H9 (cell line): ENCODE results near the gene INVS. TPM values are rescaled to one million over a fixed set of nuclear protein-coding genes. Genes with fewer than 3 reads are reported as not detected.

Experiments used
- DNase-seq: peaks from one replicate; pipeline ENCODE4 v3.0.0-alpha.2; 2017
- H2AFZ ChIP-seq: one replicate; pipeline ENCODE4 v1.6.1; 2013; ENCODE audit warnings: mild to moderate bottlenecking, low read length, control low read depth, moderate library complexity
- H2AK5ac ChIP-seq: 2 replicates; pipeline ENCODE4 v1.6.1; 2013; ENCODE audit warnings: low read length, control low read depth, mixed read lengths; ENCODE audit not compliant: insufficient read length
- H2BK120ac ChIP-seq: one replicate; pipeline ENCODE4 v1.6.1; 2013; ENCODE audit warnings: low read depth, mild to moderate bottlenecking, low read length, control low read depth, inconsistent platforms; ENCODE audit not compliant: poor library complexity, severe bottlenecking
- H2BK12ac ChIP-seq: 2 replicates; pipeline ENCODE4 v1.6.1; 2013; ENCODE audit warnings: low read length, control low read depth, mixed read lengths, low read depth; ENCODE audit not compliant: insufficient read length
- H2BK15ac ChIP-seq: 2 replicates; pipeline ENCODE4 v1.6.1; 2013; ENCODE audit warnings: low read depth, low read length, control low read depth
- H2BK20ac ChIP-seq: one replicate; pipeline ENCODE4 v1.6.1; 2013; ENCODE audit warnings: low read depth, mild to moderate bottlenecking, low read length, control low read depth, inconsistent platforms; ENCODE audit not compliant: poor library complexity, severe bottlenecking
- H2BK5ac ChIP-seq: 2 replicates; pipeline ENCODE4 v1.6.1; 2013; ENCODE audit warnings: low read length, control low read depth, mixed read lengths; ENCODE audit not compliant: insufficient read length
- H3K14ac ChIP-seq: 2 replicates; pipeline ENCODE4 v1.6.1; 2013; ENCODE audit warnings: low read length, control low read depth; ENCODE audit not compliant: insufficient read depth
- H3K18ac ChIP-seq: 2 replicates; pipeline ENCODE4 v1.6.1; 2013; ENCODE audit warnings: low read depth, mild to moderate bottlenecking, mixed read lengths, low read length, control low read depth; ENCODE audit not compliant: insufficient read length
- H3K23ac ChIP-seq: 2 replicates; pipeline ENCODE4 v1.6.1; 2013; ENCODE audit warnings: low read length, control low read depth, mixed read lengths, low read depth; ENCODE audit not compliant: insufficient read length
- H3K23me2 ChIP-seq: 2 replicates; pipeline ENCODE4 v1.6.1; 2013; ENCODE audit warnings: low read depth, mild to moderate bottlenecking, mixed read lengths, low read length, control low read depth; ENCODE audit not compliant: insufficient read length, poor library complexity, severe bottlenecking
- H3K27ac ChIP-seq: 2 replicates; pipeline ENCODE4 v1.5.1; 2013; ENCODE audit warnings: low read length, control low read depth, mixed read lengths, low read depth; ENCODE audit not compliant: insufficient read length
- H3K27me3 ChIP-seq: 2 replicates; pipeline ENCODE4 v1.6.1; 2013; ENCODE audit warnings: low read length, control low read depth, inconsistent platforms; ENCODE audit not compliant: insufficient read depth
- H3K4ac ChIP-seq: 2 replicates; pipeline ENCODE4 v1.6.1; 2013; ENCODE audit warnings: low read depth, mild to moderate bottlenecking, control low read depth, inconsistent platforms, low read length, moderate library complexity
- H3K4me1 ChIP-seq: 2 replicates; pipeline ENCODE4 v1.6.1; 2013; ENCODE audit warnings: low read length, control low read depth, inconsistent platforms; ENCODE audit not compliant: insufficient read depth
- H3K4me2 ChIP-seq: 2 replicates; pipeline ENCODE4 v1.6.1; 2013; ENCODE audit warnings: low read length, control low read depth, mixed read lengths; ENCODE audit not compliant: insufficient read length, insufficient read depth
- H3K56ac ChIP-seq: 2 replicates; pipeline ENCODE4 v1.6.1; 2013; ENCODE audit warnings: low read depth, mild to moderate bottlenecking, mixed read lengths, low read length, control low read depth; ENCODE audit not compliant: insufficient read length
- H3K79me1 ChIP-seq: 2 replicates; pipeline ENCODE4 v1.6.1; 2013; ENCODE audit warnings: low read depth, mild to moderate bottlenecking, moderate library complexity, low read length, control low read depth, inconsistent platforms; ENCODE audit not compliant: insufficient read depth, poor library complexity, severe bottlenecking
- H3K79me2 ChIP-seq: 2 replicates; pipeline ENCODE4 v1.6.1; 2013; ENCODE audit warnings: low read length, control low read depth, inconsistent platforms; ENCODE audit not compliant: insufficient read depth
- H3K9ac ChIP-seq: 2 replicates; pipeline ENCODE4 v1.6.1; 2013; ENCODE audit warnings: low read length, control low read depth, mixed read lengths; ENCODE audit not compliant: insufficient read length; ENCODE audit errors: extremely low read depth
- H3K9me3 ChIP-seq: one replicate; pipeline ENCODE4 v1.6.1; 2013; ENCODE audit warnings: low read depth, low read length, inconsistent platforms; ENCODE audit not compliant: control insufficient read depth
- H3T11ph ChIP-seq: one replicate; pipeline ENCODE4 v1.6.1; 2013; ENCODE audit warnings: mild to moderate bottlenecking, low read length, control low read depth, inconsistent platforms
- H4K20me1 ChIP-seq: one replicate; pipeline ENCODE4 v1.6.1; 2013; ENCODE audit not compliant: control insufficient read depth, insufficient read length, insufficient read depth
- H4K5ac ChIP-seq: 2 replicates; pipeline ENCODE4 v1.6.1; 2013; ENCODE audit warnings: low read depth, mild to moderate bottlenecking, mixed read lengths, low read length, control low read depth; ENCODE audit not compliant: insufficient read length
- H4K8ac ChIP-seq: replicated peaks from 2 replicates; pipeline ENCODE4 v1.6.1; 2013; ENCODE audit warnings: low read length, control low read depth, mixed read lengths, low read depth; ENCODE audit not compliant: insufficient read length
- H4K91ac ChIP-seq: 2 replicates; pipeline ENCODE4 v1.6.1; 2013; ENCODE audit warnings: low read depth, mild to moderate bottlenecking, moderate library complexity, mixed read lengths, low read length, control low read depth; ENCODE audit not compliant: insufficient read length
- H3K27ac Mint-ChIP-seq, 3 experiments: 2 replicates in 2 of 3; 3 replicates in 1 of 3; pipeline ENCODE4 v1.8.0; 2020 to 2021; ENCODE audit warnings: mixed read lengths in 3 of 3, mild to moderate bottlenecking in 1 of 3, moderate library complexity in 1 of 3
- H3K27me3 Mint-ChIP-seq: 2 replicates; pipeline ENCODE4 v1.8.0; 2021; ENCODE audit warnings: low read depth, mild to moderate bottlenecking, moderate library complexity, mixed read lengths
- H3K36me3 Mint-ChIP-seq, 3 experiments: 2 replicates in 2 of 3; 3 replicates in 1 of 3; pipeline ENCODE4 v1.8.0; 2020 to 2021; ENCODE audit warnings: low read depth in 3 of 3, mixed read lengths in 3 of 3; ENCODE audit not compliant: insufficient read depth in 1 of 3
- H3K4me1 Mint-ChIP-seq, 2 experiments: 2 replicates each; pipeline ENCODE4 v1.8.0; 2020; ENCODE audit warnings: mixed read lengths in 2 of 2
- H3K4me3 Mint-ChIP-seq, 2 experiments: 2 replicates in 1 of 2; 3 replicates in 1 of 2; pipeline ENCODE4 v1.8.0; 2020 to 2021; ENCODE audit warnings: mild to moderate bottlenecking in 2 of 2, mixed read lengths in 2 of 2, moderate library complexity in 1 of 2
- H3K9me3 Mint-ChIP-seq, 2 experiments: 2 replicates in 1 of 2; 3 replicates in 1 of 2; pipeline ENCODE4 v1.8.0; 2020; ENCODE audit warnings: mild to moderate bottlenecking in 2 of 2, mixed read lengths in 2 of 2, moderate library complexity in 1 of 2
- CTCF ChIP-seq: fragments of 200-600 bp; sonication (generic); conservative IDR thresholded peaks from 3 replicates; pipeline ENCODE4 v1.8.0; 2021; ENCODE audit warnings: antibody characterized with exemption, mild to moderate bottlenecking
- WGBS: extraction: QIAGEN DNeasy Blood & Tissue Kit; methylation state at CpG from one replicate; pipeline ENCODE4 v1.1.7; 2013; ENCODE audit warnings: missing lambda C conversion rate, low lambda C conversion rate, mixed read lengths; ENCODE audit not compliant: insufficient read length; ENCODE audit errors: extremely low coverage; 5-methylcytosine and 5-hydroxymethylcytosine counted together
- total RNA-seq: library from RNA; stranded (reverse); gene quantifications from 2 replicates; pipeline ENCODE4 v1.2.1, GENCODE V29; 2021

INVS gene
- total RNA-seq, 1 experiment from 2014 or later: 7.5 TPM

- Histone ChIP-seq H3K14ac (no peak overlapping the region), H4K91ac (no peak overlapping the region), H3K56ac (no peak overlapping the region), H3K4ac (no peak overlapping the region), H2BK15ac (no peak overlapping the region), H3K23ac (no peak overlapping the region), H3K4me1 (no peaks in the 10 kb centered on the region), H2AK5ac (no peak overlapping the region), H3K27me3 (no peaks in the 10 kb centered on the region), H3K79me1 (no peaks in the 10 kb centered on the region), H2BK20ac (no peak overlapping the region), H3K9me3 (no peaks in the 10 kb centered on the region), H4K8ac (no peak overlapping the region), H3K18ac (no peak overlapping the region), H2BK120ac (no peak overlapping the region), H2BK5ac (no peak overlapping the region), H3K4me2 (no peak overlapping the region), H2BK12ac (no peak overlapping the region), H3K9ac (no peak overlapping the region), H3T11ph (no peak overlapping the region), H2AFZ (no peak overlapping the region), H4K5ac (no peak overlapping the region), H4K20me1 (no peaks in the 10 kb centered on the region), H3K79me2 (no peaks in the 10 kb centered on the region), H3K23me2 (no peaks in the 10 kb centered on the region), H3K27ac (no peak overlapping the region)
- no peak for DNase-seq
- Mint-ChIP-seq H3K27me3 (no peaks in the 10 kb centered on the region), H3K36me3 (peaks cover 15 to 23% (median 16%) of the 10 kb centered on the region in 3 experiments), H3K4me1 (0 out of 4 replicates have a peak, but pooled peaks cover 0 to 2% of the 10 kb centered on the region in 2 experiments), H3K4me3 (no peak overlapping the region; a peak in 1 of 5 replicates), H3K27ac (no peak overlapping the region; a peak in 2 of 7 replicates), H3K9me3 (peaks cover 24 to 32% of the 10 kb centered on the region in 2 experiments)
- WGBS: no CpG with 5 or more reads among the region's 1 CpG
- TF ChIP-seq CTCF: no peak
Observed at GRCh38 chr9:100186356-100186755, 87.3 kb downstream of the INVS start.
